Left renal cortex interstitium (tissue), 4 donors: ENCODE measurements around the gene CLEC9A. TPM values are rescaled to one million over a fixed set of nuclear protein-coding genes. Genes with fewer than 3 reads are reported as not detected.

Source experiments
- DNase-seq, 4 donors: peaks; one replicate each; pipeline ENCODE4 v3.0.0-alpha.2; 2013; ENCODE audit warnings: low read depth in 4 of 4, low spot score in 2 of 4, missing footprints in 1 of 4
- polyA plus RNA-seq, 4 donors: library from polyadenylated mRNA; unstranded; fragments of 120-200 nt; gene quantifications; one replicate each; pipeline ENCODE4 v1.2.1, GENCODE V29; 2013; ENCODE audit not compliant: insufficient read length in 4 of 4

Gene CLEC9A
- polyA plus RNA-seq, 4 donors, result 0.25 to 0.56 (median 0.54) TPM

GRCh38 chr12:10065241-10065640 is 34.8 kb downstream of the CLEC9A start:
- DNase-seq, result no peak

GRCh38 chr12:10067264-10067663 is 36.8 kb downstream of the CLEC9A start:
- DNase-seq, result no peak

DNA sequence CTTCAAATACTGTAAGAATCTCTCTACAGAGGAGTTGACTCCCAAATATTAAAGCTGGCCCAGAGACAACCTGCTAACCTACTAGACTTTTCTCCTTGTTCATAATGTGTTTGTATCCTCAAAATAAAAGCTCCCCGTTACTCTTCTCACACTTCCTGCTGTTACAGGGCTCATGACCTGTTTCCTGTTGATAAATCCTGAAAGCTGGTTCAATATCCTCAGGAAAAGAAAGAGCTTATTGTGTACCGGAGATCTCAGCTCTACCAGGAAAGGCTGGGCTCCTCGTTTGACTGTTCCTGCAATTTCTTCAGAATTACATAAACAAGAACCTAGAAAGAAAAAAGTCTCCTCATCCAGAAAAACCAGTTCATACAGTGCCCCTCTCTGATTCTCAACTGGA is 37.5 kb downstream of the CLEC9A start:
- no peak for DNase-seq

DNA sequence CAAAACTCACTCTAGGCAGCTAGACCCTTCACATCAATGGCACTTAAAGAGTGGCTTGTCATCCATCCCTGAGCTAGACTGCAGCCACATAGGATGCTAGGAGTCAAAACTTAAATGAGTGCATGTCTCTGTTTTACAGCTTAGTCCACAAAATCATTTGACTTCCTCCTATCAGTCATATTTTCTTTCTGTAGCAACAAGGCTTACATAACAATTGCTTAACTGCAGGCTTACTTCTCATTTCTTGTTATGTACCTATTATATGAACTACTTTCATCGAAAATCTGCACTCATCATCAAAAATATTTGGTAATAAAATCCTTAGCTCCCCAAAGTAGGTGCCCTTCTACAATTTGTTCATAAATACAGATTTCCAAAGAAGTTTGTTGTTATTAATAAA is 38.2 kb downstream of the CLEC9A start:
- no peak for DNase-seq

DNA sequence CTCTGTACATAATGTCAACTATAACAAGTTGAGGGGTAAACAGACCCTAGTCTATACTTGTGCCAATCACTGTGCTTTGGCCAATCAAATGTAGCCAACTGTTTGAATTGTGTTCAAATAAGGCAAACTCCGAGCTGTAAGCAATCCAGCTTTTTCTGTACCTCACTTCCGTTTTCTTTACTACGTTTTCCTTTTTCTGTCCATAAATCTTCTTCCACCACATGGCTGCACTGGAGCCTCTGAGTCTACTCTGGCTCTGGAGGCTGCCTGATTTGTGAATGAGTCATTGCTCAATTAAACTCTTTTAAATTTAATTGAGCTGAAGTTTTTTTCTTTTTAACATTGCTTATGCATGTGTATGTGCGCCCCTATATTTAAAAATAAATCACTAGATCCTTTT is 38.6 kb downstream of the CLEC9A start:
- no peak for DNase-seq

DNA sequence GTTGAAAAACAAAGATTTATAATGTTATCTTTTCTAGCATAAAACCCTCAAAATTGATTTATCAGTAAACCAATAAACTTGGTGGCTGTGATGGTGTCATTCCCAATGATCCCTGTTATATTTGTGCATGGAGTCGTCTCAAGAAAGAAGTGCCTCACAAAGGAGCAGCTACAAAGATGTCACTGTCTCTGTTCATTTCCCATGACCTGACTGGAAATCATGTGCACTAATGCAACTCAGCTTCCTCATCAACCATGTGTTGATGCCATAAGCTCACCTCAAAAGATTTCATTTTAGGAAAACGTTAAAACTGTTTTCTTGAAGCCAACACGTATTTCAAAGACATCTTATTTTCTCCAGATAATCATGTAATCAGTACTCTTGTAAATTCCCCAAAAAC is 39.5 kb downstream of the CLEC9A start:
- DNase-seq, result no peak

GRCh38 chr12:10070380-10070779 is 39.9 kb downstream of the CLEC9A start:
- DNase-seq, result no peak

DNA sequence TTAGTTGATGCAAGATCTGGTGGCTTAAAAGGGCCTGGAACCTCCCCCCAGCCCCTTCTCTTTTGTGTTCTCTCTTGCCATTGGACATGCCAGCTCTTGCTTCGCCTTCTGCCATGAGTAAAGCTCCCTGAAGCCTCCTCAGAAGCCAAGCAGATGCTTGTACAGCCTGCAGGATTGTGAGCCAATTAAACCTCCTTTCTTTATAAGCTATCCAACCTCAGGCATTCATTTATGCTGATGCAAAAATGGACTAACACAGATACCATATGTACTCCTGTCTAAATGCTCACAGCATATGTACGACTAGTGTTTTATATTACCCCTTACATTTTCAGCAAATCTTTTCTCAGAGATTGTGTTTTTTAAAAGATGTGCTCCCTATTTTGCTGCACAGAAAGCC is 41.6 kb downstream of the CLEC9A start:
- DNase-seq, result no peak

GRCh38 chr12:10073261-10073660 is 42.8 kb downstream of the CLEC9A start:
- no peak for DNase-seq

DNA sequence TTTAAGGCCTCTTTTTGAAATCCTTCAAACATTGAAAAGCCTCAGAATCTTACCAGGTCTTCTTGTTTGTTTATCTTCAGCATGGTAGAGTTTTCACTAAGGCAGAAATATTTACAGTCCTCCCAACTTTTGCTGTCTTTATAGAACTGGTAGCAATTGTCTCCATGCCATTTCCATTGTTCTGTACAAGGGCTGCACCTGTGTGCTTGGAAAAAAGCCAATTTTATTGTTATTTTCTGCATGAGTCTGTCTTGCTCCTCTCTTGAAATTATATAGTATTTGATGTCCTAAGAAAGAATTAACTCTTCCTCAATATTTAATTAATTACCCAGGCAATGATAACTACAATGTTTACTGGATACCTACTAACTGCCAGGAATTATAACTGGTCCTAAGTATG is 45.0 kb downstream of the CLEC9A start:
- no peak for DNase-seq

DNA sequence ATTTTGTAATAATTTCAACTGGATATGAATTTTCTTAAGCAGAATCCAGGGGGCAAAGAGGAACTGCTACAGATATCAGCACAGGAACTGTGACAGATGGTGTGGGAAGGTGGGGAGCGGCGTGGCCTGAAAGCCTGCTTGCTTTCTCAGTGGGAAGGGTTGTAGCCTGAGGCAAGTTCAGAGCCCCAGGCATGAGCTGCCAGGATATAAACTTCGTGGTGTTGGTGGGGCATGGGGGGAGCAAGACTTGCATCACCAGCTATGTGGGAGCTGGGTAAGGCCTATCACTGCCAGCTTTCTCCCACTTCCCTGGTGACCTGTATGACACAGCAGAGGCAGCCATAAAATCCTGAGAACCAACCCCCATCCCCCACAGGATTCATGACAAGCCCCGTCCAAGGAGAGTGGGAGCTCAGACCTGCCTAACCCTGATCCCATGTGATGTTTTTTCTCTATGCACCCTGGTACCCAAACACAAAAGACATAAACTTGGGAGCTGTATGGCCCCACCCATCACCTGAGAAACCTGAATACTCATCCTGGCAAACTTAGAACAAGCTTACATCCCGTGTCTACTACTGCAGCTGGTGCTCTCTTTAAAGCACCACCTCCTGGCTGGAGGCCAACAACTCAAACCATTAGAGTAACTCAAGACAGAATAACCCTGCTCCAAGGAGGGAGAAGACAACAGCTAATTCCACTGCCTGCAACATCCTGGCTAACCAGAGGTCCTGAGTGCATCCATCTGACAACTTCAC is 51.8 kb downstream of the CLEC9A start:
- DNase-seq, result no peak

- no peak for DNase-seq
These were observed 54.3 kb downstream of the CLEC9A start for GRCh38 chr12:10084733-10085132.

DNA sequence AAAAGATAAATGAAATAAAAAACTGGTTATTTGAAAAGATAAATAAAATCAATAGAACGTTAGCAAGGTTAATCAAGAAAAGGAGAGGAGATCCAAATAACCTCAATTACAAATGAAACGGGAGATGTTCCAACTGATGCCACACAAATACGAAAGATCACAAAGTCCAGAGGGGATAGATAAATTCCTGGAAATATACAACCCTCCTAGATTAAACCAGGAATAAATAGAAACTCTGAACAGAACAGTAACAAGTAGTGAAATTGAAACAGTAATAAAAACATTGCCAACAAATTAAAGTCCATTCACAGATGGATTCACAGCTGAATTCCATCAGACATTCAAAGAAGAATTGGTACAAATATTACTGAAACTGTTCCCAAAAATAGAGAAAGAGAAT is 55.9 kb downstream of the CLEC9A start:
- DNase-seq, result no peak

- DNase-seq, result no peak
These were observed 57.5 kb downstream of the CLEC9A start for GRCh38 chr12:10088031-10088430.

DNA sequence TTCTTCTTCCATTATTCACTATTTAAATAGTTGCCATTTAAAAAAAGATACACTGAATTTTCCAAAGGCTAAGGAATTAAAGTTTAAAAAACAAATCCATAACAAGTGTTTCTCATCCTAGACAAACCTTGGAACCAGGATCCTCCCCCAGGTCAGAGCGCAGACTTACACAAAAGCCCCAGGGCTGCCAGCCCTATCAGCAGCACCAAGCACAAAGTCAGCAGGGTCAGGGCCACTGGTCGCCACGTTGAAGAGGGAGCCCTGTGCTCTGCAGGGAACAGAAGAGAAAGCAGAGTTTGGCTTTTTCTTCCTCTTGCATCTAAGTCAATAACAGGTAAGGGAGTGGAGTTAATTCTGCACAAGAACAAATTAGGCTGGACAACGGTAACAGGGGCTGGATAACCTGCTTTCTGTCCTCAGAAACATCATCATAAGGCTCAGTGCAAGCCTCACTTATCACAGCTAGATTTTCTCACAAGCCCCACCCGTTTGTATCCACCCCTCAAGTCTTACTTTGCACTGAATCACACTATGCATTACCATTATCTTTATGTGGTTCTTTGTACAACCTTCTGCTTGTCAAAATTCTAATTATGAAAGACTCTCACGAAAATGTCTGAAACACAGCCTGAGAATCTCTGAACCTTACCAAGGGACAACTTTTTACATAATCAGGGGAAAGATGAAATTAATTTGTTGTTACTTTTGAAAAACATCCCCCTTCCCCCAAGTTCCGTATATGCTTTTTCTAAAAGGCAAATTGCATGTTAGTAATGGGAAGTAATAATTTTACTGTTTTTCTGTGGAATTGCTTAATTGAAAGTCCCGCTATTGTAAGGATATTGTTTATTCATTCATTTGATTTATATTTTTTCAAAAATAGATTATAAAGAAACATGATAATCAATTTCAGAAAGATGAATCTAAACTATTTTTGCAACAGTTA is 58.7 kb downstream of the CLEC9A start:
- DNase-seq, result no peak

DNA sequence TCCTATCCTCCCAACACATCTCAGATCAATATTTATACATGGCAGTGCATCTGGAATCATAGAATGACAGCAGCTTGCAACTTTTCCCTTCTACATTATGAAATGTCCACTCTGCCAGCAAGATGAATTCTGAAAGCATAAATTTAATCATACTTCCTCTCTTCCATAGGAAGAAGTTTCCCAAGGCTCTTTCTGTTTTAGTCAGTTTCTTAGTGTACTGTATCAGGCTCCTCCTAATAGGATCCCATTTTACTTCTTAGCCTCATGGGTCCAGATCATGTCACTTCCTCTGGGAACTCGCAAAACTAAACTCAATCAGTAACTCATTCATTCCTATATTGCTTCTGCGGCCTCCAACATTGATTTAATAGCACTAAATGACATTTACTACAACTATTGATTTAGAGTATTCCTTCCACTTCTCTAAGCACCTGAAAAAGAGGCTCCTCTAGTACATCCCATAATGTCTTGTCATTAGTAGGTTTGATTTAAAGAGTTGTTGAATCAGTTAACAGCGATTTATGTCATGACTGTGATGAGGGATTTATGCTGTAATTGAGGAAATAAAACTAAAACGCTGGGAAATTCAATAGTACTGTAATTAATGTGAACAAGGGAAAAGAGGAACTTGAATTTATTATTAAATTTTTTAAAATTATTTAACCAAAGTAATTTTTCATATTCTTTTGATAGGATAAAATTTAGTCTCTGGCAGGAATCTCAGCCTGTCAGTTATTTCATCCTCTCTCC is 64.3 kb downstream of the CLEC9A start:
- DNase-seq, result no peak

DNA sequence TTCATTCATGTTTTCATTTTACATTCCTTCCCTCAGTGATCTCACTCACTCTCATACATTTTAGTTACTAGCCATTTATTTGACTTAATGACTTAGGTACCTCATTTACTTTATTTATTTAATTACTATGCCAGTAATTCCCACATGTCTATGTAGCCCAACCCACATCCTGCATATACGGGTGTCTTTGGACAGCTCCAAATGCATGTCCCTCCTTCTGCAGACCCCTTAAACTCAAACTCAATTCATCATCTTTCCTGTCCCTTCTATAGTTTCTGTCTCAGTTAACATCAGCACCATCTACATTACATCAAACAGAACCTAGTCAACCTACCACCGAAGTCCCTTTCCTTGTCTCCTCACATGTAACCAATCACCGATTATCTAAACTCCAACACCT is 65.5 kb downstream of the CLEC9A start:
- no peak for DNase-seq

- no peak for DNase-seq
These were observed 67.0 kb downstream of the CLEC9A start for GRCh38 chr12:10097521-10097920.

DNA sequence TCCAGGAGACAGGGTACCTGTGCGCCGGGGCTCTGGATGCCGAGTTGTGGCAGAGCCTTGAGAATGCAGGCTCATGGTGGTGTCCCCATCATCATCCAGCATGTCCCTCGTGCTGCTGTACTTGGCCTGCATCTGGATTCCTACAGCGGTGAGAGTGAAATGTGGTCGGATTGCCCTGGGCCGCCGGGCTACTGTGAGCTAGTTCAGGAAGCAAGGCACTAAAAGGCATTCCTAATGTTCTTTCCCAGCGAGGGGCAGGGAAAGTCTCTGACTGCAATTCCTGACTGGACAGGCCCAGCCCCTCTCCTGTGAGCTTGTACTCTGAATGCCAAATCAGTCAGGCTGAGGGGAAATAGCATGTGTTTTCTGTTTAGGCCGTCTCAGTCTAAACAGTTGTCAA is 68.3 kb downstream of the CLEC9A start, which contains the start of gene CLEC1A:
Gene CLEC1A (minus strand): TSS at position 195 of the 400 bp plus-strand sequence. CDS start 63 bp downstream, at position 132.
- DNase-seq, result no peak

GRCh38 chr12:10101042-10101579 is 70.6 kb downstream of the CLEC9A start:
- no peak for DNase-seq
